SU-DHL-6 (cell line): ENCODE data around the gene UROC1.

Experiments used
- H2AFZ ChIP-seq: fragments of 200-600 bp; sonication (generic); 2 replicates; pipeline ENCODE4 v1.6.1; 2014; ENCODE audit warnings: low read depth, mild to moderate bottlenecking, moderate library complexity, mixed read lengths, antibody characterized with exemption, low read length; ENCODE audit not compliant: severe bottlenecking
- H3F3A ChIP-seq: fragments of 200-600 bp; shearing (Covaris generic); 2 replicates; pipeline ENCODE4 v1.6.0; 2016; ENCODE audit warnings: antibody characterized with exemption, mild to moderate bottlenecking; ENCODE audit not compliant: insufficient read depth
- H3K27ac ChIP-seq: fragments of 200-600 bp; sonication (generic); 2 replicates; pipeline ENCODE4 v1.5.1; 2016; ENCODE audit warnings: low read depth, mild to moderate bottlenecking, low read length, moderate library complexity, mixed read lengths
- H3K27me3 ChIP-seq: fragments of 200-600 bp; sonication (generic), shearing (Covaris generic); 2 replicates; pipeline ENCODE4 v1.6.0; 2014; ENCODE audit warnings: mild to moderate bottlenecking, low read length
- H3K36me3 ChIP-seq: fragments of 200-600 bp; sonication (generic); 2 replicates; pipeline ENCODE4 v1.6.1; 2014; ENCODE audit warnings: mild to moderate bottlenecking, low read length, mixed read lengths
- H3K4me2 ChIP-seq: fragments of 300-600, 200-600 bp; shearing (Covaris generic), sonication (generic); 2 replicates; pipeline ENCODE4 v1.6.0; 2014; ENCODE audit warnings: low read length, low read depth, mild to moderate bottlenecking; ENCODE audit not compliant: poor library complexity, severe bottlenecking
- H3K4me3 ChIP-seq: fragments of 200-600 bp; sonication (generic); 2 replicates; pipeline ENCODE4 v1.5.1; 2014; ENCODE audit warnings: antibody characterized with exemption, low read length, mild to moderate bottlenecking, mixed read lengths; ENCODE audit not compliant: insufficient read depth, poor library complexity, severe bottlenecking
- H3K79me2 ChIP-seq: fragments of 200-600 bp; sonication (generic); 2 replicates; pipeline ENCODE4 v1.6.1; 2014; ENCODE audit warnings: mild to moderate bottlenecking, low read length, moderate library complexity; ENCODE audit not compliant: insufficient read depth
- H3K9ac ChIP-seq: fragments of 200-600 bp; sonication (generic); 2 replicates; pipeline ENCODE4 v1.7.0; 2014; ENCODE audit warnings: mild to moderate bottlenecking, low read length
- H3K9me2 ChIP-seq: fragments of 200-600 bp; sonication (generic); replicated peaks from 2 replicates; pipeline ENCODE4 v1.6.1; 2014; ENCODE audit warnings: low read length; ENCODE audit not compliant: insufficient read depth
- H3K9me3 ChIP-seq: fragments of 200-600 bp; sonication (generic); 2 replicates; pipeline ENCODE4 v1.6.1; 2014; ENCODE audit warnings: low read length, mixed read lengths; ENCODE audit not compliant: insufficient read depth
- H4K20me1 ChIP-seq: fragments of 200-600 bp; sonication (generic); 2 replicates; pipeline ENCODE4 v1.6.1; 2014; ENCODE audit warnings: low read depth, mild to moderate bottlenecking, antibody characterized with exemption, low read length, moderate library complexity, mixed read lengths
- EZH2phosphoT487 ChIP-seq: fragments of 200-600 bp; sonication (generic), shearing (Covaris generic); conservative IDR thresholded peaks from 2 replicates; pipeline ENCODE4 v1.6.1; 2018; ENCODE audit warnings: mild to moderate bottlenecking, antibody characterized with exemption, low read length, moderate library complexity, mixed read lengths
- TF ChIP-seq, protein P1 (sequence below): fragments of 200-600 bp; sonication (generic); IDR thresholded peaks from one replicate; pipeline ENCODE4 v1.5.1; 2017; ENCODE audit warnings: antibody characterized with exemption, mild to moderate bottlenecking, low read length, moderate library complexity; ENCODE audit not compliant: insufficient read depth, poor library complexity, severe bottlenecking

The UROC1 gene

DNA sequence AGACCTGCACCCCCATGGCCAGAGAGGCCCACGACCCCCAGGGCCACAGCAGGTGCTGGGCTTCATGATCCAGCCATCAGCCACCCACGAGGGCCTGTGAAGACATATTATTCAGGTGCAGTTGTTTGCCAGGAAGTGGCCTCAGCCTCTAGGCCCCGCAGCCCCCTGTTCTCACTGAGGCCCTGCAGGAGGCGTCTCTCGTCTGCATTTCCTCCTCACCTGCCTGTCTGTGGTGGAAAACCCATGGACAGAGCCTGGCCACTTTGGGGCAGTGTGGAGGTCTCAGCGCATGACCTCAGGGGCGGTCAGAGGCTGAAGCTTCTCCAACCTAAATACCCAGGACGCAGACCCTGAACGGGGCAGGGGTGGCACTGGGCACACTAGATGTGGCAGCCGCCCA, 18.6 kb downstream of the UROC1 start:
- no peak for TF ChIP-seq EZH2phosphoT487
- TF ChIP-seq, protein P1, sequence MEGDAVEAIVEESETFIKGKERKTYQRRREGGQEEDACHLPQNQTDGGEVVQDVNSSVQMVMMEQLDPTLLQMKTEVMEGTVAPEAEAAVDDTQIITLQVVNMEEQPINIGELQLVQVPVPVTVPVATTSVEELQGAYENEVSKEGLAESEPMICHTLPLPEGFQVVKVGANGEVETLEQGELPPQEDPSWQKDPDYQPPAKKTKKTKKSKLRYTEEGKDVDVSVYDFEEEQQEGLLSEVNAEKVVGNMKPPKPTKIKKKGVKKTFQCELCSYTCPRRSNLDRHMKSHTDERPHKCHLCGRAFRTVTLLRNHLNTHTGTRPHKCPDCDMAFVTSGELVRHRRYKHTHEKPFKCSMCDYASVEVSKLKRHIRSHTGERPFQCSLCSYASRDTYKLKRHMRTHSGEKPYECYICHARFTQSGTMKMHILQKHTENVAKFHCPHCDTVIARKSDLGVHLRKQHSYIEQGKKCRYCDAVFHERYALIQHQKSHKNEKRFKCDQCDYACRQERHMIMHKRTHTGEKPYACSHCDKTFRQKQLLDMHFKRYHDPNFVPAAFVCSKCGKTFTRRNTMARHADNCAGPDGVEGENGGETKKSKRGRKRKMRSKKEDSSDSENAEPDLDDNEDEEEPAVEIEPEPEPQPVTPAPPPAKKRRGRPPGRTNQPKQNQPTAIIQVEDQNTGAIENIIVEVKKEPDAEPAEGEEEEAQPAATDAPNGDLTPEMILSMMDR = no peak
- H3K4me2 ChIP-seq = no peak overlapping the region
- no peaks in the 10 kb centered on the region for H3K79me2 ChIP-seq
- no peaks in the 10 kb centered on the region for H3K36me3 ChIP-seq
- no peaks in the 10 kb centered on the region for H3K27me3 ChIP-seq
- no peaks in the 10 kb centered on the region for H3K9me2 ChIP-seq
- H3K27ac ChIP-seq = no peak overlapping the region
- no peak overlapping the region for H3K9ac ChIP-seq
- H2AFZ ChIP-seq = no peak overlapping the region
- no peaks in the 10 kb centered on the region for H4K20me1 ChIP-seq
- no peaks in the 10 kb centered on the region for H3F3A ChIP-seq
- no peak overlapping the region for H3K4me3 ChIP-seq
- no peaks in the 10 kb centered on the region for H3K9me3 ChIP-seq

DNA sequence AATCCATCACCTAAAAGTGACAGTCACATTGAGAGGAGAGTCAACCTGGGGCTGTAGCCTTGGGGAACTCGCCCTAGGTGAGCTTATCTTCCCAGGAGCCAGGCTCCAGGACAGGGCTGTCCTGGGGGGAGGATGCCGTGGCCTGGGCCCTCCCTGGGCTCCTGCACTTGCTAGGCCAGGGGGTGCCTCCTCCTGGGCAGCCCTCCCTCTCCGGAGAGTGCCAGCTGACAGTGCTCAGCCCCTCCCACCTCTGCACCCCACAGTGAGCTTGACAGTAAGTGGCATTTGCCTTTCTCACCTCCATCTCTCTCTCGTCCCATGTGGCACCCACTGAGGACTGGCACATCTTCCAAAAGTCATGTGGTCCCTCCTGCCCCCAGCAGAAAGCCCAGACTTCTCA, 19.1 kb downstream of the UROC1 start:
- Histone ChIP-seq H3K79me2 (no peaks in the 10 kb centered on the region), H3K9ac (no peak overlapping the region), H2AFZ (no peak overlapping the region), H3K27me3 (no peaks in the 10 kb centered on the region), H3K9me3 (no peaks in the 10 kb centered on the region), H3K27ac (no peak overlapping the region), H3F3A (no peaks in the 10 kb centered on the region), H3K36me3 (no peaks in the 10 kb centered on the region), H3K4me3 (no peak overlapping the region), H4K20me1 (no peaks in the 10 kb centered on the region), H3K9me2 (no peaks in the 10 kb centered on the region), H3K4me2 (no peak overlapping the region)
- TF ChIP-seq, protein P1 = no peak
- TF ChIP-seq EZH2phosphoT487 = no peak

DNA sequence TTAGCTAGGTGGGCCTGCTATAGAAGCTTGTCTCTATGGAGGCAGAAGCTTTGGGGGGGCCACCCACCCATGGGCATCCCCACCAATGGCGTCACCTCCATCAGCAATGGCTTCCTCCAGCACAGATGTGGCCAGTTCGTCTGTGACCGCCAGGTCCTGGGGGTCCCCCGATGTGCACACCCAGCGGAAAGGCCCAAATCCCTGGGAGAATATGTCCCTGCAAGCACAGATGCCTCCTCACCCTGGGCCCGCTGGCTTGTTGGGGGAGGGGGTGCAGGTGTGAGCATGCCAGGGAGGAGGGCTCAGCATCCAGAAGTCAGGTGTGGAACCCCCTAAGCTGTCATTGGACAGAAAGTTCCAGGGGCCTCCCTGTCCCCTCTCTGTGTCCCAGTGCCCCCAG, 19.6 kb downstream of the UROC1 start:
- no peak overlapping the region for H2AFZ ChIP-seq
- H3K9me3 ChIP-seq = no peaks in the 10 kb centered on the region
- no peak overlapping the region for H3K9ac ChIP-seq
- no peaks in the 10 kb centered on the region for H3K27me3 ChIP-seq
- no peak overlapping the region for H3K4me3 ChIP-seq
- no peaks in the 10 kb centered on the region for H4K20me1 ChIP-seq
- no peaks in the 10 kb centered on the region for H3K36me3 ChIP-seq
- no peaks in the 10 kb centered on the region for H3K79me2 ChIP-seq
- no peaks in the 10 kb centered on the region for H3K9me2 ChIP-seq
- H3K27ac ChIP-seq = no peak overlapping the region
- H3K4me2 ChIP-seq = no peak overlapping the region
- TF ChIP-seq EZH2phosphoT487 = no peak
- TF ChIP-seq, protein P1 = no peak
- H3F3A ChIP-seq = no peaks in the 10 kb centered on the region
